ENCODE measurements around the gene BRICD5. TPM values are rescaled to one million over a fixed set of nuclear protein-coding genes. Genes with fewer than 3 reads are reported as not detected.

BRICD5 gene
- total RNA-seq, 4 donors from 2014 or later: 0.72 to 10.3 (median 3.5) TPM

DNA sequence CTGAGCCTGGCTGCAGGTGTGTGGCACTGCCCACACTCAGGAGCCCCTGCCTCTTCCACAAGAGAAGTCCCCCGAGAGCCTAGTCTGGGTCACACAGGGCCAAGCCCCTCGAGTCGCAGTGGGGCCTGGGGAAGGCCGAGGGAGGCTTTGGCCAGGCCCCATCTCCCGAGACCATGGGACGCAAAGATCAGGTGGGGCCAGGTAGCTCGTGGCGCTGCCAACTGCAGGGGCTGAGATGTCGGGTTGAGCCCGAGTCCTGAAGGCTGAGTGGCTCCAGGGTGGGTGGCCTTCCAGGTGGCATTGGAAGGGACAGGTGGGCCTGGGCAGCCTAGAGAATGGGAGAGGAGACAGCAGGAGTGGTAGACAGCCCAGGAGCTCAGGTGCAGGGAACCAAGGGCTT, 48.8 kb downstream of the BRICD5 start:
- no peaks in the 10 kb centered on the region for H3K9me3 ChIP-seq
- no peaks in the 10 kb centered on the region for H3K27me3 ChIP-seq
- H3K36me3 ChIP-seq: peaks cover 0 to 23% of the 10 kb centered on the region in 2 donors
- peak overlapping the region in 3 of 4 donors; percentile 94 to 95 (median 94) for H3K27ac ChIP-seq
- H3K4me1 ChIP-seq: peaks cover 3 to 68% (median 41%) of the 10 kb centered on the region in 3 donors
- no peak for TF ChIP-seq EP300 (IDR thresholded peaks at IDR 0.05)
- TF ChIP-seq, protein P1, sequence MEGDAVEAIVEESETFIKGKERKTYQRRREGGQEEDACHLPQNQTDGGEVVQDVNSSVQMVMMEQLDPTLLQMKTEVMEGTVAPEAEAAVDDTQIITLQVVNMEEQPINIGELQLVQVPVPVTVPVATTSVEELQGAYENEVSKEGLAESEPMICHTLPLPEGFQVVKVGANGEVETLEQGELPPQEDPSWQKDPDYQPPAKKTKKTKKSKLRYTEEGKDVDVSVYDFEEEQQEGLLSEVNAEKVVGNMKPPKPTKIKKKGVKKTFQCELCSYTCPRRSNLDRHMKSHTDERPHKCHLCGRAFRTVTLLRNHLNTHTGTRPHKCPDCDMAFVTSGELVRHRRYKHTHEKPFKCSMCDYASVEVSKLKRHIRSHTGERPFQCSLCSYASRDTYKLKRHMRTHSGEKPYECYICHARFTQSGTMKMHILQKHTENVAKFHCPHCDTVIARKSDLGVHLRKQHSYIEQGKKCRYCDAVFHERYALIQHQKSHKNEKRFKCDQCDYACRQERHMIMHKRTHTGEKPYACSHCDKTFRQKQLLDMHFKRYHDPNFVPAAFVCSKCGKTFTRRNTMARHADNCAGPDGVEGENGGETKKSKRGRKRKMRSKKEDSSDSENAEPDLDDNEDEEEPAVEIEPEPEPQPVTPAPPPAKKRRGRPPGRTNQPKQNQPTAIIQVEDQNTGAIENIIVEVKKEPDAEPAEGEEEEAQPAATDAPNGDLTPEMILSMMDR (IDR thresholded peaks at IDR 0.05): no peak
- no peak for TF ChIP-seq POLR2AphosphoS5 (IDR thresholded peaks at IDR 0.05)
- TF ChIP-seq POLR2A (IDR thresholded peaks at IDR 0.05): no peak
- ATAC-seq: no peak
- H3K4me3 ChIP-seq: no peak overlapping the region
- no CpG with 5 or more reads among the region's 10 CpGs for WGBS, 2 donors (ENCODE audit: low coverage in 1 of 2)

DNA sequence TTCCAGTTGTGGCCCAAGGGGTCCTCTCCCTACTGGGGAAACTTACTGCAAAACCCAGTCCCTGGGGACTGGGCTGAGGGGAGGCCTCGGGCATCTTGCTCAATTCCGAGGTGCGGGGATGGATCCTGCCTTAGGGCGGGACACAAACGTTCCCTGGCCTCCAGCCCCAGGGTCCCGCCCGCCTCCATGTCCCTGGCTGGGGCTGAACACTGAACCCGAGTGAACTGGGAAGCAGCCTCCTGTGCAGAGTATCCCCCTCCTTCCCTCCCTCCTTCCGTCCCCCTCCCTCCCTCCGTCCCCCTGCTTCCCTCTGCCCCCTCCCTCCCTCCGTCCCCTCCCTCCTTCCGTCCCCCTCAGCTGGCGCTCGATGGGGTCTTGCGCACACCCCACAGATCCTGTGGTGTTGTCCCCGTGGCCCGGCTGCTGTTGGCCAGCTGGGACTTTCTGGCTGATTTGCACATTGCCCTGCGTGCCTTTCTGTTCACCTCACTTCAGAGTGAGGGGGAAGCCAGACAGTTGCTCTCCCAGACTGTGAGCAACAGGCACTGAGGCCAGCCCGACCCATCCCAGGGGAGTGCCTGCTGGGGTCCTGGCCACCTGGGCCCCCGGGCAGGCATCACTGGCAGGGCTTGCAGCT, 49.6 kb downstream of the BRICD5 start:
- peaks cover 3 to 77% (median 48%) of the 10 kb centered on the region in 3 donors for H3K4me1 ChIP-seq
- H3K9me3 ChIP-seq: no peaks in the 10 kb centered on the region
- TF ChIP-seq, protein P1 (IDR thresholded peaks at IDR 0.05): no peak
- no peak for TF ChIP-seq POLR2AphosphoS5 (IDR thresholded peaks at IDR 0.05)
- TF ChIP-seq EP300 (IDR thresholded peaks at IDR 0.05): no peak
- no peak for TF ChIP-seq POLR2A (IDR thresholded peaks at IDR 0.05)
- peaks cover 0 to 14% of the 10 kb centered on the region in 2 donors for H3K36me3 ChIP-seq
- peak overlapping the region in 1 of 2 donors; percentile 7 for H3K4me3 ChIP-seq
- WGBS, 2 donors (ENCODE audit: low coverage in 1 of 2): 25% methylated on average over 13 of the region's 20 CpGs; no CpG with 5 or more reads in 1 of the 2 donors
- ATAC-seq: peak; percentile 83
- H3K27ac ChIP-seq: peak overlapping the region in 3 of 4 donors; percentile 94 to 95 (median 94)
- H3K27me3 ChIP-seq: no peaks in the 10 kb centered on the region

Other genes with a start within 250 kb of the BRICD5 start
- 1,000 to 10,000 TPM in 3 of 4 donors, 100 to 1,000 TPM in 1; 899 to 1,585 (median 1,295) TPM for gene RPS2, start 246.0 kb downstream of the BRICD5 start, total RNA-seq
- gene RNF151, start 244.0 kb downstream of the BRICD5 start, total RNA-seq: not detected
- 10 to 100 TPM; 26.7 to 38.6 (median 33.2) TPM for gene TBL3, start 238.8 kb downstream of the BRICD5 start, total RNA-seq
- 1 to 10 TPM in 2 of 4 donors, not detected in 2; 1.0 to 1.1 TPM for gene NOXO1, start 229.4 kb downstream of the BRICD5 start, total RNA-seq
- gene GFER, start 226.7 kb downstream of the BRICD5 start, total RNA-seq: 10 to 100 TPM; 12.8 to 45.6 (median 25.1) TPM
- gene SYNGR3, start 220.9 kb downstream of the BRICD5 start, total RNA-seq: 1 to 10 TPM in 3 of 4 donors, not detected in 1; 1.2 to 5.1 (median 3.1) TPM
- 10 to 100 TPM; 28.5 to 43.0 (median 34.6) TPM for gene ZNF598, start 201.0 kb downstream of the BRICD5 start, total RNA-seq
- gene NPW, start 191.1 kb downstream of the BRICD5 start, total RNA-seq: not detected
- gene NHERF2, start 184.0 kb downstream of the BRICD5 start, total RNA-seq: 100 to 1,000 TPM in 1 of 4 donors, 10 to 100 TPM in 3; 43.8 to 106 (median 63.8) TPM
- gene NTHL1, start 163.0 kb downstream of the BRICD5 start, total RNA-seq: 10 to 100 TPM; 18.4 to 25.4 (median 21.6) TPM
- gene TSC2, start 162.9 kb downstream of the BRICD5 start, total RNA-seq: 10 to 100 TPM; 36.3 to 78.8 (median 54.6) TPM
- 100 to 1,000 TPM; 181 to 492 (median 352) TPM for gene PKD1, start 75.0 kb downstream of the BRICD5 start, total RNA-seq
- 1 to 10 TPM in 1 of 4 donors, under 1 TPM in 1, not detected in 2; 0.39 to 1.0 TPM for gene RAB26, start 62.2 kb downstream of the BRICD5 start, total RNA-seq
- gene TRAF7, start 55.1 kb downstream of the BRICD5 start, total RNA-seq: 10 to 100 TPM; 36.3 to 70.1 (median 56.3) TPM
- gene CASKIN1, start 14.3 kb downstream of the BRICD5 start, total RNA-seq: under 1 TPM in 2 of 4 donors, not detected in 2; 0.27 to 0.35 TPM
- 10 to 100 TPM; 29.0 to 50.8 (median 34.1) TPM for gene MLST8, start 5.4 kb downstream of the BRICD5 start, total RNA-seq
- gene PGP, start 4.0 kb upstream of the BRICD5 start, total RNA-seq: 10 to 100 TPM in 2 of 4 donors, 1 to 10 TPM in 2; 7.6 to 17.3 (median 12.5) TPM
- 10 to 100 TPM; 23.1 to 35.2 (median 28.8) TPM for gene E4F1, start 12.7 kb upstream of the BRICD5 start, total RNA-seq
- gene DNASE1L2, start 25.6 kb upstream of the BRICD5 start, total RNA-seq: 1 to 10 TPM in 2 of 4 donors, under 1 TPM in 1, not detected in 1; 0.27 to 1.7 (median 1.1) TPM
- gene ECI1, start 40.7 kb upstream of the BRICD5 start, total RNA-seq: 10 to 100 TPM; 41.9 to 85.1 (median 73.8) TPM
- 100 to 1,000 TPM; 117 to 171 (median 128) TPM for gene RNPS1, start 57.3 kb upstream of the BRICD5 start, total RNA-seq
- gene ABCA3, start 129.9 kb upstream of the BRICD5 start, total RNA-seq: 10 to 100 TPM in 3 of 4 donors, 1 to 10 TPM in 1; 7.5 to 27.5 (median 12.3) TPM
- gene CCNF, start 218.6 kb upstream of the BRICD5 start, total RNA-seq: 1 to 10 TPM in 2 of 4 donors, under 1 TPM in 2; 0.27 to 2.1 (median 0.82) TPM
- 1 to 10 TPM in 2 of 4 donors, not detected in 2; 1.0 to 2.5 TPM for gene TEDC2, start 249.2 kb upstream of the BRICD5 start, total RNA-seq

Measured in gastroesophageal sphincter (tissue), 4 donors.